HG03520 (cell line): ENCODE data around the gene RCC2.
A peak's percentile ranks its signal among the peaks of the same experiment; 100 is the strongest.
"Not testable (repeated sequence)": the region's sequence is repeated elsewhere in the genome, so short reads cannot be mapped to it uniquely, and the experiment has no call there.

Experiments
- ATAC-seq: cut with Tn5 transposase; IDR thresholded peaks from one replicate; pipeline ENCODE4 v1.9.1; 2021; ENCODE audit warnings: mild to moderate bottlenecking, moderate library complexity; ENCODE audit not compliant: unreplicated experiment

RCC2 gene

DNA sequence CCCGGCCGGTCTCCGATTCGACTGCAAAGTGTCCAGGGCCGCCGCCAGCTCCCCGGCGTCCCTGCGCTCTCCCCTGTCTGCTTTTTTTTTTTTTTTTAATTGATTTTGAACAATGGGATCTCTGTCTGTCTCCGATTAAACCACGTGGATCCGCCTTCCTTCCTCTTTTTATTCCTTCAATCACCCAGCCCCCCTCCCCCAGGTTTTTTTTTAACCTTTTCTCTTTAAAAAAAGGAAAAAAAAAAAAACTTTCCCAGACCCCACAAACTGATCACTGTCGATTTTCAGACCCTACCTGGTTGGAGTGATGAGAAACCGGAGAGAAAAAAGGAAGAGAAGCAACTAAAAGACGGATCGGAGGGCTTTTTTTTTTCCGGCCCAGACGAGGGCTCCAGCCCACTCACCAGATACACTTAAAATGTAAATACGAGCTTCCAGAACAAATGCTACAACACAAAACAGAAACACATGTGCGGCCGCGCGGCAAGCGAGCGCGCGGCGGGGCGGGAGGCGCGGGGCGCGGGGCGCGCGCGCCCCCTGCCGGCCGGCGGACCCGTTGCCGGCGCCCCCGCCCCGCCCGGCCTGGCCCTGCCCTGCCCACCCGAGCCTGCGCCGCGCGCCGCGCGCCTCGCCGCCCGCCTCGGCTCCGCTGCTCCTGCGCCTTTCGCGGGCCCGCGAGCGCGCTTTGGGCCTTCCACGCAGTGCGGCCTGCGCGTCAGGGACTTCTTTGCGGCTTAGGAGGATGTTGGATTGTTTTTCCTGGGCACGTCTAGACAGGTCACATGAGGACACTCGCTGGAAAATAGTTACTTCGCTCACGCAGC, at the start of gene RCC2:
Gene RCC2, minus strand, starts transcription at position 428 of the 824 bp plus-strand sequence. CDS start 1,163 bp downstream, outside the sequence.
- peak; percentile 30 for ATAC-seq

DNA sequence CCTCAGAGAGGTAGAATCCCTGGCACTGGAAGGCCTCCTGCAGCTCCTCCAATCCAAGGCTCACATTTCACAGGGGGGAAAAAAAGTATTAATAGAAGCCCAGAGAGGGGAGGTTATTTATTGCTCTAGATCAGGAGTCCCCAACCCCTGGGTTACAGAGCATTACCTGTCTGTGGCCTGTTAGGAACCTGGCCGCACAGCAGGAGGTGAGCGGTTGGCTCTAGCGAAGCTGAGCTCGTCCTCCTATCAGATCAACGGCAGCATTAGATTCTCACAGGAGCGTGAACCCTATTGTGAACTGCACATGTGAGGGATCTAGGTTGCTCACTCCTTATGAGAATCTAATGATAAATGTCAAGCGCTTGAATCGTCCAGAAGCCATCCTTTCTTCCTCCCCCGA, 46.8 kb upstream of the RCC2 start:
- ATAC-seq: no peak

DNA sequence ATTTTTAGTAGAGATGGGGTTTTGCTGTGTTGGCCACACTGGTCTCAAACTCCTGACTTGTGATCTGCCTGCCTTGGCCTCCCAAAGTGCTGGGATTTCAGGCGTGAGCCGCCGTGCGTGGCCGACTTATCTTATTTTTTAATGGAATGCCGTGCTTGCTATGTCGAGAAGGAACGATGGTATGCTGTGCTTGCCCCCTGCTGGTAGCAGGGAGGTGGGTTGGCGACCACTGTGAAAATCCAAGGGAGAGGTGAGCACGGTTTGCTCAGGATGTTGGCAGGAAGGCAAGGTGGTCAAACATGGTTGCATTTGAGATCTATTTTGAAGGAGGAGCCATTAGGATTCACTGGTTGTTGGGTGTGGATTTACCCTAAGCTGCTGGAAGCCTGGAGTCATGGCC, 45.8 kb upstream of the RCC2 start:
- ATAC-seq: no peak

DNA sequence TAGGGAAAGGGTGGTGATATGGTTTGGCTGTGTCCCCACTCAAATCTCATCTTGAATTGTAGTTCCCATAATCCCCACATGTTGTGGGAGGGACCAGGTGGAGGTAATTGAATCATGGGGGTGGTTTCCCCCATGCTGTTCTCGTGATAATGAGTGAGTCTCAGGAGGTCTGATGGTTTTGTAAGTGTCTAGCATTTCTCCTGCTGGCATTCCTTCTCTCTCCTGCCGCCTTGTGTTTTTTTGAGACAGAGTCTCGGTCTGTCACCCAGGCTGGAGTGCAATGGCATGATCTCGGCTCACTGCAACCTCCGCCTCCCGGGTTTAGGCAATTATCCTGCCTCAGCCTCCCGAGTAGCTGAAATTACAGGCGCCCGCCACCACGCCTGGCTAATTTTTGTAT, 42.5 kb upstream of the RCC2 start:
- ATAC-seq: not testable (repeated sequence)

DNA sequence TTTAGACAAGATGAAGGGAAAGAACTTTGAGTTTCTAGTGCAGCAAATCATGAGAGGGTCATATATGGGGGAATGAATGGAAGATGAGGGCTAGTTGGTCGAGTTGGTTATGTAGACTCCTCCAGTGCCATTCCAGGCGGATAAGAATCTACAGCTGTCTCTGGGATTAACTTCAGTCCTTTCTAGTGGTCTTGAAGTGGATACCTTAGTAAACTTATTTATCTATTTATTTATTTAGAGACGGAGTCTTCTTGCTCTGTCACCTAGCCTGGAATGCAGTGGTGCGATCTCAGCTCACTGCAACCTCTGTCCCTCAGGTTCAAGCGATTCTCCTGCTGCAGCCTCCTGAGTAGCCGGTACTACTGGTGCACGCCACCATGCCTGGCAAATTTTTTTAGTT, 41.4 kb upstream of the RCC2 start:
- ATAC-seq: no peak

DNA sequence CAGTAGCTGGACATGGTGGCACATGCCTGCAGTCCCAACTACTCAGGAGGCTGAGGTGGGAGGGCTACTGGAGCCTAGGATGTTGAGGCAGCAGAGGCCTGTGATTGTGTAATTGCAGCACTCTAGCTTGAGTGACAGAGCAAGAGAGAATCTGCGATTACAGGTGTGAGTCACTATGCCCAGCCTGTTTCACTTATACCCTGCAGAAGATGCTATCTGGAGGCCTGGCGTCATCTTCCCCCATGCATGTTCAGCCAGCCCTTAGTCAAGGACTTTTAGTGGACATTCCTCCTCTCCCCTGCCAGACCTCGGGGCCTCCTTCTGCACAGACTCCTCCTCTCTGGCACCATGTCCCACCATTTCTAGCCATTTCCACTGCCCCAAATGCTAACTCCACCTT, 36.3 kb upstream of the RCC2 start:
- no peak for ATAC-seq

DNA sequence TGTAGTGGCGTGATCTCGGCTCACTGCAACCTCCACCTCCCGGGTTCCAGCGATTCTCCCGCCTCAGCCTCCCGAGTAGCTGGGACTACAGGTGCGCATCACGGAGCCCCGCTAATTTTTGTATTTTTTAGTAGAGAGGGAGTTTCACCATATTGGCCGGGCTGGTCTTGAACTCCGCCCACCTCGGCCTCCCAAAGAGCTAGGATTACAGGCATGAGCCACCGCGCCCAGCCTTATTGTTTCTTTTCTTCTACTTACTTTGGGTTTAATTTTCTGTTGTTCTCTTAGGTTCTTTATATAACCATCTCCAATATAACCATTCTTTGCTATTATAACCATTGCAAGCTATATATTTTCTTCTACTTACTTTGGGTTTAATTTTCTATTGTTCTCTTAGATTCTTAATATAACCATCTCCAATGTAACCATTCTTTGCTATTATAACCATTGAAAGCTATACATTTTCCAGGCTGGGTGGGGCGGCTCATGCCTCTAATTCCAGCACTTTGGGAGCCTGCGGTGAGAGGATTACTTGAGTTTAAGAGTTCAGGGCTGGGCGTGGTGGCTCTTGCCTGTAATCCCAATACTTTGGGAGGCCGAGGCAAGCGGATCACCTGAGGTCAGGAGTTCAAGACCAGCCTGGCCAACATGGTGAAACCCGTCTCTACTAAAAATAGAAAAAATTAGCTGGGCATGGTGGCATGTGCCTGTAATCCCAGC, 35.5 kb upstream of the RCC2 start:
- not testable (repeated sequence) for ATAC-seq

DNA sequence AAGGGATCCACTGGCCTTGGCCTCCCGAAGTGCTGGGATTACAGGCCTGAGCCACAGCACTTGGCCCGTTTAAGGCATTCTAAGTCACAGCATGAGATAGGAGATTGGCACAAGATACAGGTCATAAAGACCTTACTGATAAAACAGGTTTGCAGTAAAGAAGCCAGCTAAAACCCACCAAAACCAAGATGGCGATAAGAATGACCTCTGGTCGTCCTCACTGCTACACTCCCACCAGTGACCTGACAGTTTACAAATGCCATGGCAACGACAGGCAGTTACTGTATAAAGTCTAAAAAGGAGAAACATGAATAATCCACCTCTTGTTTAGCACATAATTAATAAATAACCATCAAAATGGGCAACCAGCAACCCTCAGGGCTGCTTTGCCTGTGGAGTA, 33.3 kb upstream of the RCC2 start:
- ATAC-seq: no peak

DNA sequence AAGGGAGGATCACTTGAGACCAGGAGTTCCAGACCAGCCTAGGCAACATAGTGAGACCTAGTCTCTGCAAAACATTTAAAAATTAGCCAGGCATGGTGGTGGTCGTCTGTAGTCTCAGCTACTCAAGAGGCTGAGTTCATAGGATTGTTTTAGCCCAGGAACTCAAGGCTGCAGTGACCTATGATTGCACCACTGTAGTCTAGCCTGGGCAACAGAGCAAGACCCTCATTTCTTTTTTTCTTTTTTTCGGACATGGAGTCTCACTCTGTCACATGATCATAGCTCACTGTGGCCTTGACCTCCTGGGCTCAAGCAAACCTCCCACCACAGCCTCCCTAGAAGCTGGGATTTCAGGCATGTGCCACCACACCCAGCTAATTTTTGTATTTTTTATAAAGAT, 31.9 kb upstream of the RCC2 start:
- ATAC-seq: no peak

DNA sequence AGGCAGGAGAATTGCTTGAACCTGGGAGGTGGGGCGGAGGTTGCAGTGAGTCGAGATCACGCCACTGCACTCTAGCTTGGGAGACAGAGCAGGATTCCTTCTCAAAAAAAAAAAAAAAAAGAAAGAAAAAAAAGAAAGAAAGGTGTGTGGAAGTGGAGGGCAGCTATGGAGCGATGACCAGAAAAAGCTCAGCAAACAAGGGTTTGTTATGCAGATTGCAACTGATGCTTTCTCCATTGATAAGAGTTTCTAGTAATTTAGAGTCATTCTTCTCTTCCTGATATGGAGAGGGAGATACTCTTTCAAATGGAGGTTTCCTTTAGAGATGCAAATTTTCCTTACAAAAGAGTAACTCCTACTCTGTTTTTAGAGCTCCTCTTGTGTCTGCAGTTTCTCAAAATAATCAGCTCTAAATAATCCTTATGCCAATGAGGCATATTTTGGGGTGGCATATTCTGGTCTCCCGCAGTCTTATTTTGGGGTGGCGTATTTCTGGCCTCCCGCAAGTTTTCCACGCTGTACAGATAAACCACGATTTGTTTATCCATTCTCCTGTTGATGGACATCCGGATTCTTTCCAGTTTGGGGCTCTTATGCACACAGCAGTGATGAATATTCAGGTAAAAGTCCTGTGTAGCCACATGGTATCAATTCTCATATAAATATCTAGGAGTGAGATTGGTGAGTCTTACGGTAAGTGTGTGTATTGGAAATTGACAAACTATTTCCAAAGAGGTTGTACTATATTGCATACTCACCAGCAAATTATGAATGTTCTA, 30.7 kb upstream of the RCC2 start:
- ATAC-seq: no peak

DNA sequence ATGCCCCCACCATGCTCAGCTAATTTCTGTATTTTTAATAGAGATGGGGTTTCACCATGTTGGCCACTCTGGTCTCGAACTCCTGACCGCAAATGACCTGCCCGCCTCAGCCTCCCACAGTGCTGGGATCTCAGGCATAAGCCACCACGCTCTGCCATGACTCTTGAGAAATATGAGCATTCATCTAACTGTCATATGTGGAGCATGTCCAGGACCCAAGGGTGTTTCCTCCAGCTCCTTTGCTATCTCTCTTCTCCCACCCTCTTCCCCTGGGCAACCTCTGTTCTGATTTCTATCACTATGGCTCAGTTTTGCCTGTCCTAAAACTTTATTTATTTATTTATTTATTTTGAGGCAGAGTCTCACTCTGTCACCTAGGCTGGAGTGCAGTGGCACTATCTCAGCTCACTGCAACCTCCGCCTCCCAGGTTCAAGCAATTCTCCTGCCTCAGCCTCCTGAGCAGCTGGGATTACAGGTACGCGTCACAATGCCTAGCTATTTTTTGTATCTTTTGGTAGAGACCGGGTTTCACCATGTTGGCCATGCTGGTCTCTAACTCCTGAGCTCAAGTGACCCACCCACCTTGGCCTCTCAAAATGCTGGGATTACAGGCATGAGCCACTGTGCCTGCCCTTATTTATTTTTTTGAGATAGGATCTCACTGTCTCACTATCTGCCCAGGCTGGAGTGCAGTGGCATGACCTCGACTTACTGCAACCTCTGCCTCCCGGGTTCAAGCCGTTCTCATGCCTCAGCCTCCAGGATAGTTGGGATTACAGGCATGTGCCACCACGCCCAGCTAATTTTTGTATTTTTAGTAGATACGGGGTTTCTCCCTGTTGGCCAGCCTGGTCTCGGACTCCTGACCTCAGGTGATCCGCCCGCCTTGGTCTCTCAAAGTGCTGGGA, 29.1 kb upstream of the RCC2 start:
- not testable (repeated sequence) for ATAC-seq

DNA sequence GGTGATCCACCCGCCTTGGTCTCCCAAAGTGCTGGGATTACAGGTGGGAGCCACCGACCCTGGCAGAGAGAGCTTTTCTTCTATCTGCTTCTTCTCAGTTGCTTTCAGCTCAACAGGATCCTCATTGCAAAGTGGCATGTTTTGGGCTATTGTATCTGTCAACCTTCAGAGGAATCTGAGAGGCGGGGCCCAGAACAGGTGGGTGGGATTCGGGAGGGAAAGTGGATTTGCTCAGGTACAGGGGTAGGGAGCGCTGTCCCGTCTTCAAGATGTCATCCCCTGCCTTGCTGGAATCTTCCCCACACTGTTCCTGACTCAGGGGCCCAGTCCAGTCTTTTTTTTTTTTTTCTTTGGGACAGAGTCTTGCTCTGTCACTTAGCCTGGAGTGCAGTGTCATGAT, 26.9 kb upstream of the RCC2 start:
- no peak for ATAC-seq

DNA sequence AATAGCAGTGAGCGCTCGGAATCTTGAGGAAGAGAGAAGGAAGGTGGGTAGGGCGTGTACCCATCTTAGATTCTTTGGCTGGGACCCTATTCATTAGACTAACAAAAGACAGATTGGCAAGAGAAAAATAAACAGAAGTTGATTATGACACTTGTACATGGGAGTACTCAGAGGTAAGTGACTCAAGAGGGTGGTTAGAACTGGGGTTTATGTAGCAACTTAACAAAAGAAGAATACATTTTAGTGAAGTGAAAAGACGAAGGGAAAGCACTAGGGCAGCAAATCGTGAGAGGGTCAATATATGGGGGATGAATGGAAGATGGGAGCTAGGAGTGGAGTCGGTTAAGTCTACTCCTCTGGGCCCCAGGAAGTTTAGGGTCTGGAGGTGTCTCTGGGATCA, 25.8 kb upstream of the RCC2 start:
- ATAC-seq: no peak

DNA sequence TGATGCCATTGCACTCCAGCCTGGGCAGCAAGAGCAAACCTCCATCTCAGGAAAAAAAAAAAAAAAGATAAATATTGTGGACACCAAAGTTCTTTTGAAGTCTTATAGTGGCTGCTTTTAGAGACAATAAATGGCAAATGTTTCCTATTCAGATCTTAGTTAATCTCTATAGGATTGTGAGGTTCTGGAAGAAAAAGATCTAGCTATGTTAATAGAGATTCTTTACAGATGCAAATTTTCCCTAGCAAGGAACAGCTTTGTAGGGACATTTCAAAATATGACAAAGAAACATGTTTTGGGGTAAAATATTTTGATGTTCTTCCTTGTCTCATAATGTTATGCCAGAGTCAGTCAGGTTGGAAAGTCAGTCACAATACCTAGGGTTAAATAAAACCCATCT, 24.5 kb upstream of the RCC2 start:
- no peak for ATAC-seq

DNA sequence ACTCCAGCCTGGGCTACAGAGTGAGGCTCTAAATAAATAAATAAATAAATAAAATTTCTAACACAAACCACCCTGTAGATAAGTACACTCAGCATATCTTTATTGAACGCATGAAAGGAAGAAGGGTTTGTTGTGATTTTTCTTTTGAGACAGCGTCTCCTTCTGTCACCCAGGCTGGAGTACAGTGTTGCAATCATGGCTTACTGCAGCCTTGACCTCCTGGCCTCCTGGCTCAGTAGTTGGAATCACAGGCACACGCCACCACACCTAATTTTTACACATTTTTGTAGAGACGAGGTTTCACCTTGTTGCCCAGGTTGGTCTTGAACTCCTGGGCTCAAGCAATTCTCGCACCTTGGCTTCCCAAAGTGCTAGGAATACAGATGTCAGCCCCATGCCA, 23.2 kb upstream of the RCC2 start:
- no peak for ATAC-seq

DNA sequence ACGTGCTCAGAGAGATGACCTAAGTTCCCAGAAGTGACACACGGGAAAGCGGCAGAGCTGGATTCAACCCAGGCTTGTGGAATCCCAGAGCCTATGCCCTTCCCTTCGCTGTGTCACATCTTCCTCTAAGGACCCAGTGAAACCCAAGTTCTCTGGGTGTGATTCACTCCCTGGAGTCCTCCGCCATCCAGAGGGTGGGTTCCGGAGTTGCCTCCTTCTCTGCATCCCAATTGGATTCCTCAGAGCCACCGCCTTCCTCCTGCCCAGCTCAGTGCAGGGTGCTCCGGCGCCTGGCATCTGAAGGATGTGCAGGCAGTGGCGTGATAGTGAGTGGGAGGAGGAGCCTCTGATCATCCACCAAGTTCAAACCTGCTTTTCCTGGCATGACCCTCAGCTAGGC, 20.7 kb upstream of the RCC2 start:
- ATAC-seq: no peak

DNA sequence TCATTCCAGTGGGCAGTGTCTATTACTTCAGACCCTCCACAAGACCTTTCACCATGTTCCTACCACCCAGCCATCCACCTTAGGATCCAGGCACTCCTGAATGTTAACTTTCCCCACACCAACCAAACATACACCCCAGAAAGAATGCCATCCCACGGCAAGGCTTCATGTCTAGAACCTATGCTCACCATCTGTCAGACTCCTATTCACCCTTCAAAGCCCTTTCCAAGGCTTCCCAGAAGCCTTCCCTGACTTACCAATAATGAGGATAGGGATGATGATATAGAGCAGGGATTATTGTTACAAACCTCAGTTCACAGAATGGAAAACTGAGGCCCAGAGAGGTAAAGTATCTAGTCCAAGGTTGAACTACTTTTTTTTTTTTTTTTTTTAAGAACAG, 19.3 kb upstream of the RCC2 start:
- ATAC-seq: no peak

DNA sequence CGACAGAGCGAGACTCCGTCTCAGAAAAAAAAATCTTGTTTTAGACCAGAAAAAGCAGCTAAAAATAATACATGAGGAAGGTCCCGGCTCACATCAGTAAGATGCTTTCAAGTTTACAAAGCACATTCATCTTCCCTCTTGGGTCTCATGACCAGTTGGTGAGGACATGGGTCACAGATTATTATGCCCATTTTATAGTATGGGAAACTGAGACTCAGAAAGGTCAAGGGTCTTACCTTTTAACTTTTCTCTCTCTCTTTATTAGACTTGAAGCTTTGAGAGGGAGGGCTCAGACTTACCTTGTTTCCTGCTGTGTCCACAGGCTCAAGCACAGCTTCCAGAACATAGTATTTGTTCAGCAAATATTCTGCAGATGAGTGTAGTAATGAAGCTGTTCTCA, 13.2 kb upstream of the RCC2 start:
- ATAC-seq: no peak

DNA sequence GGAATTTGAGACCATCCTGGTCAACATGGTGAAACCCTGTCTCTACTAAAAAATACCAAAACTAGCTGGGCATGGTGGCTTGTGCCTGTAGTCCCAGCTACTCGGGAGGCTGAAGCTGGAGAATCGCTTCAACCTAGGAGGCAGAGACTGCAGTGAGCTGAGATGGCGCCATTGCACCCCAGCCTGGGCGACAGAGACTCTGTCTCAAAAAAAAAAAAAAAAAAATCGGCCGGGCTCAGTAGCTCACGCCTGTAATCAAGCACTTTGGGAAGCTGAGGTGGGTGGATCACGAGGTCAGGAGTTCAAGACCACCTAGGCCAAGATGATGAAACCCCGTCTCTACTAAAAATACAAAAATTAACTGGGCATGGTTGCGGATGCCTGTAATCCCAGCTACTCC, 12.7 kb upstream of the RCC2 start:
- ATAC-seq: not testable (repeated sequence)

DNA sequence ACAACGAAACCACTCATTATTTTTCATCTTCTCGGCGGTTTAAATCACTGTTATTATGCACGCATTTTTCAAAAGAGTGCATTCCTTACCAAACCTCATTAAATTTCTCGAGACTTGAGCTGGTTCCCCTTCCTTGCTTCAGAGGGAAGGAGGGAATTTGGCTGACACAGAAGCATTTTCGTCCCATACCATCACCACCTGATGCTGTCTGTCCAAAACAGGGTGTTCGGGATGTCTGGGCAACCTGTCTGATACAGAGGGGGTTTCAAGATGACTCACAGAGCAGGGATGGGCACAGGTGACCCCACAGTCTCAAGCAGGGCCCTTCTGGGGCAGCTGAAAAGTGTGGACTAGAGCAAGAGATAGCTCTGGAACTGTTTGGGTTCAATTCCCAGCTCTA, 12.3 kb upstream of the RCC2 start:
- ATAC-seq: no peak
